Activated CD4-positive, alpha-beta T cell treated with anti-CD3 and anti-CD28 coated beads, Interleukin-2, amount 50 U/mL, for 1 hour (primary cell): Measurements from ENCODE around the gene KLK5.

Experiments used
- DNase-seq: peaks from one replicate; pipeline ENCODE4 v3.0.0-alpha.2; 2020

Gene KLK5

DNA sequence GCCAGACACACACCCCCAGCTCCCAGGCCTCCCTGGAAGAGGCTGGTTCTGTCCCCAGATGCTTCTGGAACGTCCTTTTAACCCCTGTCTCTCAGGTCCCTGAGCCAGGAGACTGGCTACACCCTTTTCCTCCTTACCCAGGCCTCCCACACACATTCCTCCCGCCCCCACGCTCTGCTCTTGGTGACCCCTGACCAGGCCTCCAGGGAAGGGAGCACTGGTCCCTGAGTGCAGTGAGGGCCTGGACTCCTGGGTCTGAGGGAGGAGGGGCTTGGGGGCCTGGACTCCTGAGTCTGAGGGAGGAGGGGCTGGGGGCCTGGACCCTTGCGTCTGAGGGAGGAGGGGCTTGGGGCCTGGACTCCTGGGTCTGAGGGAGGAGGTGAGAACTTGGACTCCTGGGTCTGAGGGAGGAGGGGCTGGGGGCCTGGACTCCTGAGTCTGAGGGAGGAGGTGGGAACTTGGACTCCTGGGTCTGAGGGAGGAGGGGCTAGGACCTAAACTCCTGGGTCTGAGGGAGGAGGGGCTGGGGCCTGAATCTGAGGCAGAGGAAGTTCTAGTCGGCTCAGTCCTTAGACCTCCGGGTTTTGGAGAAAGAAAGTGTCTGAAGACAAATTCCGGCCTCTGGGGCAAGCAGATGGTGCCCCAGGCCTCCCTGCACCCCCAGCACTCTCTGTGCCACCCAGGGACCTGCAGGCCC lies 16.0 kb upstream of the KLK5 start:
- DNase-seq: no peak

DNA sequence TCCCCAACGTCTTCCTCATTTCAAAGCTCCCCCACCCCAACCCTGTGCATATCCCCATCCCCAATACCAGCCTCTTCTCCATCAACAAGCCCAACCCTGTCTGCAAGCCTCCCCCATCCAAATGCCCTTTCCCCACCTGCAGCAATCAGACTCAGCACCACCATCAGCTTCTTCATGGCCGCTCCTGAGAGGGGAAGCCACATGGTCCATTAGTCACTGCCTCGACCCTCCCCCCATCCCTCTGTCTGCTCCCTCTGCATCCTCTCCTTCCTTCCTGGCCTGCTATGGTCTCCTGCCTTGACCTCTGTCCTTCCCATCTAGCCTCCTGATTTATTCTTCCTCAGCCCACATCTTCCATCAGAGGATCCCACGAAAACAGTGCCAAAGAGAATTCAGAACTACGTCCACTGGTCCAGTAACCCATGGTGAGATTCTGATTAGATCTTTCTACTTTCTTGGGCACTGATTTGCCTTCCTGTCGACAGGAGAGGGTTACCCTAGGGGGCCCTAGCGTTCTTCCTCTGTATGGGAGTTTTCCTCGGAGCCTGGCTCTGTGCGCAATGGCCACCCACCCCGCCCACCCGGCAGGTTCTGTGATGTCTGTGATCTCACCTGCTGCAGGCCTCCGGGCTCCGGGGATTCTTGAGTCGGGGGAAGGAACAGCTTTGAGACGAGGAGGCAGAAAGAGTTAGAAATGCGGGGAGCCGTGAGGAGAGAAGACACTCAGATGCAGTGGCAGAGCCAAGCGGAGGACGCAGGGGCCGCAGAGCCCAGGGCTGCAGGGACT lies 15.3 kb upstream of the KLK5 start:
- DNase-seq: no peak

DNA sequence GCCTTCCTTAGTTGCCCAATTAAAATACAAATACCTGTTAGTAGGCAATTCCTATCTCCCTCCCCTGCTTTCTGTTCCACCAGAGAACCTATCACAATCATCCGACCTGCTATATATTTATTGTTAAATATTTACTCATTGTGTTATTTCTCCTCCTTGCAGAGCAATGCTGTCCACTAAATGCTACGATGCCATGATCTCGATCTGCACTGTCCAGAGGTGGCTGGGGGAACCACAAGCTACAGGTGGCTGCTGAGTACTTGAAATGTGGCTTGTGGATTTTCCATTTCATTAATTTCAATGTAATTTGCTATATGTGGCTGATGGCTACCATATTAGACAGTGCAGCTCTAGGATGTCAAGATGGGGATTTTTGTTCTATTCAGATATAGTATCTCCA lies 11.4 kb upstream of the KLK5 start:
- no peak for DNase-seq

DNA sequence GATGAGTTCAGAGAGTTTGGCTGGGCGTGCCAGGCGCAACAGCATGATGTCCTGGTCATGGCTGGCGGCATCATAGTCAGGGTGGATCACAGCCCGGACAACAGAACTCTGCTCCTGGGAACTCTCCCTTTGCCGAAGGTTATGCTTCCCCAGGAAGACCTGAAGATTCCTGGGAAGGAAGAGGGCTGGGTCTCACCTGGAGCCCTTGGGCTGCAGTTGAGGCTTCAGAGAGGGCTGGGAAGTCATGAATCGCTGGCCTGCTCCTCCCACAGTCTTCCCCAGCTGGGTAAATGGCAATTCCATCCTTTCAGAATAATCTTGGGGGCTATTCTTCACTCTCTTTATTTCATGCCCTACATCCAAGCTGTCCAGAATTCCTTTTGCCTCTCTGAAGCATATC lies 10.5 kb upstream of the KLK5 start:
- DNase-seq: no peak

DNA sequence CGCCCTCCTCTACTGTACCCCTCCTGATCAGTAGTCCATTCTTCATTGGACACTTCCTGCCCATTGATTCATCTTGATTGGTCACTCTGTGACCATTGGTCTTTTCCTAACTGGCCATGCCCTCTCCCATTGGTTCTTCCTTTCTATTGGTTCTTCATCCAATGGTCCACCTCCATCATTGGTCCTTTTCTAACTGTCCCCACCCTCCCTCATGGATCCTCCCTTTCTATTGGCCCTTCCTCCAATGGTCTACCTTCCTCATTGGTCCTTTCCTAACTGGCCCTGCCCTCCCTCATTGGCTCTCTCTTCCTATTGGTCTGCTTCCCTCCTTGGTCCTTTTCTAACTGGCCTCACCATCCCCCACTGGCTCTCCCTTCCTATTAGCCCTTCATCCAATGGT lies 9.4 kb upstream of the KLK5 start:
- no peak for DNase-seq

DNA sequence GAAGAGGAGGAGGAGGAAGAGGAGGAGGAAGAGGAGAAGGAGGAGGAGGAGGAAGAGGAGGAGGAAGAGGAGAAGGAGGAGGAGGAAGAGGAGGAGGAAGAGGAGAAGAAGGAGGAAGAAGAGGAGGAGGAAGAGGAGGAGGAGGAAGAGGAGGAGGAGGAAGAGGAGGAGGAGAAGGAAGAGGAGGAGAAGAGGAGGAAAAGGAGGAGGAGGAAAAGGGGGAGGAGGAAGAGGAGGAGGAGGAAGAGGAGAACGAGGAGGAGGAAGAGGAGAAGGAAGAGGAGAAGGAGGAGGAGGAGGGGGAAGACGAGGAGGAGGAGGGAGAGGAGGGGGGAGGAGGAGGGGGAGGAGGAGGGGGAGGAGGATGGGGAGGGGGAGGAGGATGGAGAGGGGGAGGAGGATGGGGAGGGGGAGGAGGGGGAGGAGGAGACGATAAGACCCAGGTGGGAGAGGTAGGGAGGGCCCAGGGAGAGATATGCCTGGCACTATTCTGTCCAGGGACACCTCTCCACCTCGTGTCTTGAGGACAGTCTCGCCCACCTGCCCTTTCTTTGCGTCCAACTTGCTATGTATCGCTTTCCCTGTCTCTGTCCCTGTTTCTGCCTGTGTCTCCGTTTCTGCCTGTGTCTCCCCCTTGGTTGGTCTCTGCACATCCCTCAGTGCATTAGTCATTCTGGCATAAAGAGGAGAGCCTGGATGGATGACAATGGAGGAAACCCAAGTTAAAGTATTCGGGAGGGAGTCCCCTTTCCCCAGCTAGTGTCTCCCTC lies 7.1 kb upstream of the KLK5 start:
- no peak for DNase-seq

DNA sequence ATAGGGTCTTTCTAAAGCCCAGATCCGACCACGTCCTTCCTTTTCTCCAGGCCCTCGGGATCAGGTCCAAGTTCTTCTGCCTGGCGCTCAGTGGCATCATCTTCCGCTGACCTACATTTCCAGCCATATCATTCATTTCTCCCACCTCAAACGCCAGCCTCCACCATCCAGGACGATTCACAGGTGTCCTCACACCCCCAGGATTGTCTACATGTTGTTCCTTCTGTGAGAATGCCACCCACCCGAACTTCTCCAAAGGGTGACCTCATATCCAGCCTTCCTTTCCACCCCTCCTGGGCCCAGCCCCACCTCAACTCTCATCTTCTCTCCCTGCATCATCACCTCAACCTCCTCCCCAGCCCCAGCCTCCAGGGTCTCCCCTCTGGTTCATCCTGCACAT lies 4.7 kb upstream of the KLK5 start:
- DNase-seq: no peak

DNA sequence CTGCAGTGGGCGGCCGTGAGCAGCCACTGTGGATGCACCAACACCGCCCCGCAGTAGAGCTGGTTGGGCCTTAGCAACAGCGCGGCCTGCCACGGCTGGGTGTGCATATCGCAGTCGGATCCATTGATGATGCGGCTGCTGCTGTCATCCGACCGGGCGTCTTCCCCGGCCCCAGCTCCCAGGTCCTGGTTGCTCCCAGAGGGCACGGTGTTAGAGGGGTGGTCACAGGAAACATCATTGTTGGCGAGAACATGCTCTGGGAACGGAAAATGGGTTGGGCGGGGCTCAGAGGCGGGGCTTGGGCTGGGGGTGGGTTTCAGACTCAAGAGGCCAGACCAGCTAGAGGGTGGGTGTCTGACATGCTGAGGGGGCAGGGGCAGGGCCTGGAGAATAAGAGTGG lies 3.0 kb downstream of the KLK5 start:
- DNase-seq: no peak

DNA sequence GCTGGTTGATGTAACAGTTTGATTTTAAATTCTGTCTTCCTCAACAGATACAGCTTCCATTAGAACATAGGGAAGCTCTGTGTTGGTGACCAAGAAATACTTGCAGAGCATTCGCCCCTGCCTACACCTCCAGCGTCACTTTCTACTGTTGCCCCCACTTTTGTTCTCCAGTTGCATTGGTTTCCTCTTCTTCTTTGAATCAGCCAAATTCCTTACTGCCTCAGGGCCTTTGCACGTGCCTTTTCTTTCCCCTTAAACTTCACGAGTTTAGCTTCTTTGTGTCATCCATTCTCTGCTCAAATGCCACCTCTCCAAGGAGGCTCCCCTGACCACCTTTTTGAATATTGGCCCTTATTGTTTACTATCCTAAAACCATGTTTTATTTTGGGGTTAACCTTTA lies 5.7 kb downstream of the KLK5 start:
- DNase-seq: no peak

DNA sequence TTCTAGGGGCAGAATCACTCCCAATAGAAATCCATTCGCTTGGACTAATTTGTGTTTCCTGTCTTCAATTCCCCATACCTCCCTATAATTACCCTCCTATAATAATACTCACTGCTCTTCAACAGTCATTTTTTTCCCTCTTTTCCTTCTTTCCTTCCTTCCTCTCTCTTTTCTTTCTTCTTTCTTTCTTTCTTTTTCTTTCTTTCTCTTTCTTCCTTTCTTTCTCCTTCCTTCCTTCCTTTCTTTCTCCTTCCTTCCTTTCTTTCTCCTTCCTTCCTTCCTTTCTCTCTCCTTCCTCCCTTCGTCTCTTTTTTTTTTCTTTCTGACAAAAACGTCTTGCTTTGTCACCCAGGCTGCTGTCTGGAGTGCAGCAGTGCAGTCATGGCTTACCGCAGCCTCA lies 8.0 kb downstream of the KLK5 start:
- no peak for DNase-seq

DNA sequence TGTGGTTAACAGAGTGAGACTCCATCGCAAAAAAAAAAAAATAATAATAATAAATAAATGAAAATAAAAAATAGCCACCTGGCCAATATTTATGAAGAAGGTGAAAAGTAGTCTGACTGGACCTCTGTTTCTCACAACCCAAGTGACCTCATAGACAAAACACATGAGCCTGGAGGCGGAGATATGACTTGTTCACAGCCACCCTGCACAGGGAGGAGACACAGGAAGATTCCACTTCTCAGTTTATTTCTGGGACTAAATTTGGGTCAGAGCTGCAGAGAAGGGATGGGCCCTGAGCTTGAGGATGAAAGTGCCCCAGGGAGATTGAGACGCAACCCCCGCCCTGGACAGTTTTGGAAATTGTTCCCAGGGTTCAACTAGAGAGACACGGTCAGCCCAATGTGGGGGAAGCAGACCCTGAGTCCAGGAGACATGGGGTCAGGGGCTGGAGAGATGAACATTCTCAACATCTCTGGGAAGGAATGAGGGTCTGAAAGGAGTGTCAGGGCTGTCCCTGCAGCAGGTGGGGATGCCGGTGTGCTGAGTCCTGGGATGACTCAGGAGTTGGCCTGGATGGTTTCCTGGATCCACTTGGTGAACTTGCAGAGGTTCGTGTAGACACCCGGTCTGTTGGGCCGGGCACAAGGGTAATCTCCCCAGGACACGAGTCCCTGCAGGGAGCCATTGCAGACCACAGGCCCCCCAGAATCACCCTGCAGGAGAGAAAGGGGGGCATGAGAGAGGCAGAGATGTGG lies 9.6 kb downstream of the KLK5 start:
- no peak for DNase-seq

DNA sequence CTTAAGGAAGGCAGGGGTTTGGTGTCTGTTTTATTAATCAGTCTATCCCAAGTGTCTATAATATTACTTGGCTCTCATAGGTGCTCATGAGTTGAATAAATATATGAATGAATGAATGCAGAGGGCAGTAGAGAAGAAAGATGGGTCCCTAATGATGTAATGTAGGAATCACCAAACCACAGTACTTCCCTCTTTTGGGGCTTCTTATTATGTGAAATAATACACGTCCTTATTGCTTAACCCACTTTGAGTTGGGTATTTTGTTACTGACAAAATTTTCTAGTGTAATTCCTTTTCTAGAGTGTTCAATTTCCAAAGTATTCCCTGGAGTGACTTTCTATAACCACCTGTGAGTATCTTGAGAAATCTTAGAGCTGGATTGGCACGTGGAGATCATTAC lies 13.2 kb downstream of the KLK5 start:
- DNase-seq: no peak

DNA sequence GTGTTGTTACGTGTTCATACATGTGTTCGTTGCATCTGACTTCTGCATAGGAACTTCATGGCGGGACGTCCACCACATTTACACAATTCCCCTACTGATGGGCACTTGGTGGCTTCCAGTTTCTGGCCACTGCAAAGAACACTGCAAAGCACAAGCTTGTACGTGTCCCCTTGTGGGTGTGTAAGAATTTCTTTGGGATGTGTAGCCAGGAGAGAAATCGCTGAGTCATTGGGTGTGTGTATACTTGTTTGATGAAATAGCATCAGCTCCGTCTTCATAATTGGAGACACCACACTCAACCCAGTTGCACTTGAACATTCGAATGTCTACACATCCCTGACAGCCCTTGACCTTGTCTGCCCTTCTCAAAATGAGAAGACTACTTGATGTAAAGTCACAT lies 19.2 kb downstream of the KLK5 start:
- DNase-seq: no peak

DNA sequence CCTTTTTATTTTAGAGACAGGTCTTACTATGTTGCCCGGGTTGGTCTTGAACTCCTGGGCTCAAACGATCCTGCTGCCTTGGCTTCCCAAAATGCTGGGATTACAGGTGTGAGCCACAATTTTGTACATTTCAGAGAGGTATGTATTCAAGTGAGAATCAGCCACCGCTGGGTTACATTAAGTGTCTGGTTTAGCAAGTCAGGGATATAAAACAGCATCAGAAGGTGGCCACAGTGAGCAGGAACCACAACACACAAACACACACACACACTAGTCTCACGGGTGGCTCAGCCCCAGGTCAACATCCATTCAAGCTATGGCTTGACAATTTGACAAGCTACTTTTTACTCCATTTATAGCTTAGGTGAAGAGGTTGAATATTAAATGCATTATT lies 20.2 kb downstream of the KLK5 start:
- no peak for DNase-seq

DNA sequence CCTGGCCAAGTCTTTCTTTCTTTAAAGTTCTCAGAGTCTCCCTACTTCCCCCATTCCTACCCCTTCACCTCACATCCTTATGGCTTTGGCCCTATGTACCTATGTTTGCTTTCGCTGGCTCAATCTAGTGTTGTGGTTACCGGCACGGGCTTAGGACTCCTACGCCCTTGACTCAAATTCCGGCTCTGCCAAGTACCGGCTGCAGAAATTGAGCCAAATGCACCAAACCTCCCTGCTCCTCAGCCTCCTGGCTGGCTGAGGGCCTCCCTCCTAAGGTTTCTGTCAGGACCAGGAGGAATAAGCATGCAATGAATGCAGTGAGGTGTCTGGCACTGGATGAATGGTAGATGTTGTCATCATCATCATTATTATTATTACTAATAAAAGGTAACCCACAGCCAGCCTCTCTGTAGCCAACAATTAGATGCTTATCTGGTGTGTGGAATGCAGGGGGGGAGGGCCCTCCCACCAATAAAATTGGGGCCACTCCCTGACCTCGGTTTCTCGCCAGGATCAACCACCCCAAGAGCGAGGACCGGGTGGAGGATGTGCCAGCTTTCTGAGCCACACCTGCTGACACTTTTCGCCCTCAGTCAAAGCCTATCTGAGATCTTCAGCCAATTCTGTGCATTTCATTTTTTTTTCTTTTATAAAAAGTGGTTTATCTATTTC lies 20.7 kb downstream of the KLK5 start:
- DNase-seq: no peak

DNA sequence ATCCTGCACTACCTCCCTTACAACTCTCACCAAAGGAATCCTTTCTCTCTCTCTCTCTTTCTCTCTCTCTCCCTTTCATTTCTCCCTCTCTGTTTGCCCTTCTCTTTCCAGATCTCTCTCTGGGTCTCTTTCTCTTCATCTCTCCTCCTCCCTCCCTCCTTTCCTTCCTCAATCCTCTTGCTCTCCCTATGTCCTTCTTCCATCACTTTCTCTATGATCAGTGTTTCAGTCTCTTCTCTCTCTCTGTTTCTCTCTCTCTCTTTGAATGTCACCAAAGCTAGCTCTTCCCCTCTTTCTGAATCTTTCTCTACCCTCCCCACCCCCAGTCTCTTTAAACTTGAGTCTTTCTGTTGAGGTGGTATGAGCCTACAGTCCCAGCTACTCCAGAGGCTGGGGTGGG lies 21.8 kb downstream of the KLK5 start:
- DNase-seq: no peak

DNA sequence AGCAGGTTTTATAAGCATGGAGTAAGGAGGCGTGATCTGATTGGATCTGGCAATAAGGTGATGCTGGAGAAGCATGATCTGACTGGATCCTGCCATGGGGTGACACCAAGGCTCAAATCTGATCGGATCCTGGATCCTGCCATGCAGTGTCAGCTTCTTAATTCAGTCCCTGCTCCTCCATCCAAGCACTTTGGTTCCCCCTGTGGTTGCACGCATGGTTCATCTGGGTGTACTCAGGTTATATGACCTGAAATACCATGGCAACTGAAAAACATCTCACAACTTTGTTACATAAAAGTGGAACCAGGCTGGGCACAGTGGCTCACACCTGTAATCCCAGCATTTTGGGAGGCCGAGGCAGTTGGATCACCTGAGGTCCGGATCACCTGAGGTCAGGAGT lies 24.0 kb downstream of the KLK5 start:
- DNase-seq: no peak

DNA sequence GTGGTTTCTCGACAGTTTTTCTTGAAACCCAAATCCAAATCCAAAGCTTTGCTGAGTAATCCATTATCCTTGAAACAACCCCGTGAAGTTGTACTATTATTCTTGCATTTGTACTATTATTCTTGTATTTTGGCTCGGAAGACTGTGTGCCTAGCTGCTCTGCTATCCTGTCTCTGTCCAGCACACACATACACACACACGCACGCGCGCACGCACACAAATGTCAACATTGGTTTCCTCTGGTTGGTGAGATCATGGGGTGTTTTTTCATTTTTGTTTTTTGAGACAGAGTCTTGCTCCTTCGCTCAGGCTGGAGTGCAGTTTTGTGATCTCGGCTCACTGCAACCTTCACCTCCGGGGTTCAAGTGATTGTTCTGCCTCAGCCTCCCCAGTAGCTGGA lies 26.7 kb downstream of the KLK5 start:
- no peak for DNase-seq

DNA sequence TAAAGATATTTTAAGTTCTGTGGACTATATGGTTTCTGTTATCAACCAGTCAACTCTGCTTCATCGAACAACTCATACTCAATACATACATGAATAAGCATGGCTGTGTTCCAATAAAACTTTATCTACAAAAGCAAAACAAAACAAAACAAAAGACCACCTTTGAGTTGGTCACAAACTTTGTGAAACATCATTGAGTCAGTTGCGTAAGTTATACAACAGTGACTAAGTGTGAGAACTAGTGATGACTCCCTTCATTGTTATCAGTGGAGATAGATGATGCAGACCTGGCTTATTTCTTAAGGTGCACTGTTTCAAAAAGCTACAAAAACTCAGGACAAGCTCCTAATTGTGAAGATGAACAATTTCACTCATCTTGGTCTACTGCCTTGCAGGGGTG lies 27.1 kb downstream of the KLK5 start:
- DNase-seq: no peak

DNA sequence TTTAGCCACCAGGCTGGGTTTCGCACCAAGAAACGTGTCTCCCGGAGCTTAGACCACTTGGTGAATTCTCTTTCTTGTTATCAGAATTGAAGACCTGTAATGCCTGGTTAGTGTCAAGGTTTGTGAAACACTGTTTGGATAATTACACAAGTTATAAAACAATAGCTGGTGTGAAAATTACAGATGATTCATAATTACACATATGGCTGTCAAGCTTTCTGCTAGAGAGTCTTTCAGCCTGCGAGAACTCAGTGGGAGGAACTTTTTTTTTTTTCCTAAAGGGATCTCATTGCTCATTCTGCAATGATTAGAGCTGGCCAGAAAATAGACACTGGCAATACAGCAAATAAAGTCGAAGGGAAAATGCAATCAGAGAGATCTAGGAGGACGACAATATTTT lies 28.3 kb downstream of the KLK5 start:
- no peak for DNase-seq

DNA sequence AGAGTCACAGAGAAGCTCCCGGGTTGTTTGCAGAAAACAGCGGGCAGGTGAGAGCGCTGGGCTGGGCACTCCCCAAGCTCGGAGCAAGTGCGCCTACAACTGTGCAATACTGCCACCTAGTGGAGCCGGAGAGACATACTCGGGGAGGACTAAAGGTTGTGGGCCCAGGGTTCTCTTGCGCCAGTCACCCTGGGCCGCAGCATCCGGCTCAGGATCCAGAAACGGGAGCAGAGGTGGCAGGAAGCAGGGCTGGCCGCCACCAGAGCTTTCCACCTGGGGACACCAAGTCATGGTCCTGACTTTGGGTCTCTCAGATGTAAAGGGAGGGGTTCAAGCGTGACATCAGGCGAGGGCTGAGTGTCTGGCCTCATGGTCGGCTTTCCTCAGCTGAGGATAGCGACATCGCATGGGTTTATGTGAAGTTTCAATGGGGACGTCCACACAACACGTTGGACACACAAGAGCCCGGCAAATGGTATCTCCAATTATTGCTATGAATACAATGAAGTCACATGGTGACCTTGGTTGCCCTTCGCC lies 30.5 kb downstream of the KLK5 start:
- peak; percentile 64 for DNase-seq
